ENCODE data around the gene ZNF343. TPM values are rescaled to one million over a fixed set of nuclear protein-coding genes. Genes with fewer than 3 reads are reported as not detected.

The ZNF343 gene
- total and polyA plus RNA-seq, 4 donors: 4.9 to 14.8 (median 7.1) TPM

GRCh38 chr20:2462484-2462883 lies 46.2 kb downstream of the ZNF343 start:
- Histone ChIP-seq H3K27ac (ENCODE audit: low read depth in 1 of 2, low read length in 1 of 2) (no peak overlapping the region), H3K9me3 (ENCODE audit: control insufficient read depth in 4 of 4, insufficient read depth in 3 of 4, low read length in 3 of 4) (no peaks in the 10 kb centered on the region), H3K9ac (ENCODE audit: insufficient read depth in 1 of 2, low read length in 2 of 2) (no peak overlapping the region), H3K4me3 (no peak overlapping the region), H3K27me3 (ENCODE audit: control insufficient read depth in 3 of 3, insufficient read depth in 3 of 3, low read length in 2 of 3) (no peaks in the 10 kb centered on the region), H3K36me3 (ENCODE audit: control insufficient read depth in 4 of 4, insufficient read depth in 4 of 4, low read length in 4 of 4) (peaks cover 45 to 58% (median 48%) of the 10 kb centered on the region in 4 donors), H3K4me1 (ENCODE audit: control insufficient read depth in 5 of 5, insufficient read depth in 5 of 5, low read length in 5 of 5) (no peaks in the 10 kb centered on the region)
- WGBS, 2 donors: 94 to 97% methylated on average over 3 of the region's 3 CpGs
- DNase-seq (no peak), ATAC-seq (ENCODE audit: insufficient read depth, low FRiP score) (no peak)
- TF ChIP-seq CTCF (IDR thresholded peaks at IDR 0.05; ENCODE audit: control extremely low read depth, extremely low read depth): no peak

GRCh38 chr20:2460752-2461424 lies 47.8 kb downstream of the ZNF343 start:
- DNase-seq (no peak), ATAC-seq (ENCODE audit: insufficient read depth, low FRiP score) (no peak)
- no peaks in the 10 kb centered on the region for H3K9me3 ChIP-seq (ENCODE audit: control insufficient read depth in 4 of 4, insufficient read depth in 3 of 4, low read length in 3 of 4)
- no peak overlapping the region for H3K27ac ChIP-seq (ENCODE audit: low read depth in 1 of 2, low read length in 1 of 2)
- H3K9ac ChIP-seq (ENCODE audit: insufficient read depth in 1 of 2, low read length in 2 of 2): no peak overlapping the region
- WGBS, 2 donors: 93% methylated on average over 4 of the region's 4 CpGs
- no peaks in the 10 kb centered on the region for H3K27me3 ChIP-seq (ENCODE audit: control insufficient read depth in 3 of 3, insufficient read depth in 3 of 3, low read length in 2 of 3)
- H3K36me3 ChIP-seq (ENCODE audit: control insufficient read depth in 4 of 4, insufficient read depth in 4 of 4, low read length in 4 of 4): peaks cover 33 to 46% (median 38%) of the 10 kb centered on the region in 4 donors
- no peaks in the 10 kb centered on the region for H3K4me1 ChIP-seq (ENCODE audit: control insufficient read depth in 5 of 5, insufficient read depth in 5 of 5, low read length in 5 of 5)
- H3K4me3 ChIP-seq: no peak overlapping the region
- no peak for TF ChIP-seq CTCF (IDR thresholded peaks at IDR 0.05; ENCODE audit: control extremely low read depth, extremely low read depth)

GRCh38 chr20:2459981-2460751 lies 48.5 kb downstream of the ZNF343 start:
- TF ChIP-seq CTCF (IDR thresholded peaks at IDR 0.05; ENCODE audit: control extremely low read depth, extremely low read depth): no peak
- Histone ChIP-seq H3K9ac (ENCODE audit: insufficient read depth in 1 of 2, low read length in 2 of 2) (no peak overlapping the region), H3K36me3 (ENCODE audit: control insufficient read depth in 4 of 4, insufficient read depth in 4 of 4, low read length in 4 of 4) (peaks cover 29 to 41% (median 35%) of the 10 kb centered on the region in 4 donors), H3K4me3 (no peak overlapping the region), H3K27ac (ENCODE audit: low read depth in 1 of 2, low read length in 1 of 2) (no peak overlapping the region), H3K9me3 (ENCODE audit: control insufficient read depth in 4 of 4, insufficient read depth in 3 of 4, low read length in 3 of 4) (no peaks in the 10 kb centered on the region), H3K27me3 (ENCODE audit: control insufficient read depth in 3 of 3, insufficient read depth in 3 of 3, low read length in 2 of 3) (no peaks in the 10 kb centered on the region), H3K4me1 (ENCODE audit: control insufficient read depth in 5 of 5, insufficient read depth in 5 of 5, low read length in 5 of 5) (no peaks in the 10 kb centered on the region)
- 69 to 73% methylated on average over 1 of the region's 1 CpG for WGBS, 2 donors
- ATAC-seq (ENCODE audit: insufficient read depth, low FRiP score) (no peak), DNase-seq (no peak)
